Keratinocyte (primary cell): ENCODE measurements around the gene KIDINS220. TPM values are rescaled to one million over a fixed set of nuclear protein-coding genes. Genes with fewer than 3 reads are reported as not detected.

Experiments used
- DNase-seq: peaks from one replicate; pipeline ENCODE4 v3.0.0-alpha.2; 2011; ENCODE audit warnings: low read depth, missing footprints, low spot score
- FAIRE-seq: peaks from 2 replicates; lab custom pipeline; 2011; peaks lifted over from hg19 to GRCh38; lab: Jason Lieb, UNC
- H2AFZ ChIP-seq: 2 replicates; pipeline ENCODE4 v1.6.0; 2012; ENCODE audit warnings: low read length, control low read depth, inconsistent platforms; ENCODE audit not compliant: control insufficient read depth
- H3K27ac ChIP-seq: 2 replicates; pipeline ENCODE4 v1.5.1; 2011; ENCODE audit warnings: low read length; ENCODE audit not compliant: control insufficient read depth, insufficient read depth
- H3K27me3 ChIP-seq: 3 replicates; pipeline ENCODE4 v1.6.0; 2011; ENCODE audit warnings: low read length; ENCODE audit not compliant: control insufficient read depth, insufficient read depth; ENCODE audit errors: extremely low read depth
- H3K36me3 ChIP-seq, 2 experiments: 2 replicates in 1 of 2; 3 replicates in 1 of 2; pipeline ENCODE4 v1.5.1; 2011; ENCODE audit warnings: low read length in 2 of 2, mild to moderate bottlenecking in 1 of 2; ENCODE audit not compliant: control insufficient read depth in 2 of 2, insufficient read depth in 2 of 2; ENCODE audit errors: extremely low read depth in 1 of 2
- H3K4me1 ChIP-seq: 3 replicates; pipeline ENCODE4 v1.5.1; 2011; ENCODE audit warnings: low read length; ENCODE audit not compliant: control insufficient read depth, insufficient read depth; ENCODE audit errors: extremely low read depth
- H3K4me2 ChIP-seq: 3 replicates; pipeline ENCODE4 v1.6.0; 2011; ENCODE audit warnings: low read depth, low read length; ENCODE audit not compliant: control insufficient read depth, insufficient read depth; ENCODE audit errors: extremely low read depth
- H3K4me3 ChIP-seq, 3 experiments: fragments of 200-600 bp in 1 of 3; sonication (generic) in 1 of 3; 2 replicates in 2 of 3; 3 replicates in 1 of 3; pipeline ENCODE4 v1.5.1; 2011 to 2016; ENCODE audit warnings: low read length in 3 of 3, mild to moderate bottlenecking in 3 of 3, control low read depth in 2 of 3, inconsistent platforms in 1 of 3, low read depth in 1 of 3, mixed read lengths in 1 of 3, mixed run types in 1 of 3, moderate library complexity in 1 of 3; ENCODE audit not compliant: control insufficient read depth in 2 of 3, insufficient read depth in 2 of 3; ENCODE audit errors: extremely low read depth in 1 of 3
- H3K79me2 ChIP-seq: 2 replicates; pipeline ENCODE4 v1.6.0; 2012; ENCODE audit warnings: low read length; ENCODE audit not compliant: control insufficient read depth, insufficient read depth
- H3K9ac ChIP-seq: 3 replicates; pipeline ENCODE4 v1.6.0; 2011; ENCODE audit warnings: low read length; ENCODE audit not compliant: control insufficient read depth, insufficient read depth; ENCODE audit errors: extremely low read depth
- H3K9me1 ChIP-seq: 3 replicates; pipeline ENCODE4 v1.6.0; 2011; ENCODE audit warnings: low read length; ENCODE audit not compliant: control insufficient read depth, insufficient read depth; ENCODE audit errors: extremely low read depth
- H3K9me3 ChIP-seq: 2 replicates; pipeline ENCODE4 v1.5.1; 2012; ENCODE audit warnings: low read depth, low read length; ENCODE audit not compliant: control insufficient read depth
- H4K20me1 ChIP-seq: 3 replicates; pipeline ENCODE4 v1.6.0; 2011; ENCODE audit warnings: low read length; ENCODE audit not compliant: control insufficient read depth, insufficient read depth; ENCODE audit errors: extremely low read depth
- CTCF ChIP-seq, 3 experiments: IDR thresholded peaks in 1 of 3; conservative IDR thresholded peaks in 1 of 3; optimal IDR thresholded peaks in 1 of 3; 2 replicates in 2 of 3; 3 replicates in 1 of 3; pipeline versions ENCODE3 to v1.5.1; 2011; ENCODE audit warnings: low read length in 3 of 3, mild to moderate bottlenecking in 3 of 3, moderate library complexity in 2 of 3, control low read depth in 1 of 3, inconsistent platforms in 1 of 3; ENCODE audit not compliant: insufficient read depth in 2 of 3; ENCODE audit errors: extremely low read depth in 1 of 3
- EZH2 ChIP-seq: IDR thresholded peaks from one replicate; pipeline ENCODE4 v1.6.1; 2012; ENCODE audit warnings: inconsistent platforms, mild to moderate bottlenecking, low read length, moderate library complexity
- dilution Hi-C: fragments of 300-500 bp; cut with MboI; formaldehyde crosslinking; loops from one replicate; pipeline ENCODE4 v1.7.0; 2020; ENCODE audit warnings: low sequenced_read_pairs; ENCODE audit not compliant: extremely low pct_ligation_motif_present
- polyA plus RNA-seq, 5 experiments: library from polyadenylated mRNA; depleted of rRNA in 3 of 5; stranded (reverse) in 3 of 5; stranded (forward) in 1 of 5; unstranded in 1 of 5; fragments of >200 nt; gene quantifications; 1 replicate in 1 of 5; 2 replicates in 3 of 5; 3 replicates in 1 of 5; pipeline versions ENCODE4 v1.2.1 to v1.2.3, GENCODE V29; 2011 to 2012; ENCODE audit warnings: missing spikeins in 2 of 5, low read depth in 1 of 5, low replicate concordance in 1 of 5

The KIDINS220 gene
- polyA plus RNA-seq, 1 donor (not counting 4 experiments of a cell fraction or from before 2014, with no cell fraction given), result 28.8 TPM

GRCh38 chr2:8680822-8681760 lies 156.3 kb downstream of the KIDINS220 start:
- Histone ChIP-seq H4K20me1 (no peaks in the 10 kb centered on the region), H3K4me3 (peak overlapping the region; percentile 43 to 81 (median 75)), H3K27me3 (peaks cover 34% of the 10 kb centered on the region), H3K36me3 (no peaks in the 10 kb centered on the region), H3K4me1 (peaks cover 34% of the 10 kb centered on the region), H3K4me2 (peak overlapping the region; percentile 94), H3K27ac (peak overlapping the region; percentile 17), H3K9ac (peak overlapping the region; percentile 42), H3K79me2 (no peaks in the 10 kb centered on the region), H3K9me1 (no peaks in the 10 kb centered on the region), H3K9me3 (no peaks in the 10 kb centered on the region), H2AFZ (peak overlapping the region; percentile 80)
- DNase-seq (no peak), FAIRE-seq (no peak)
- TF ChIP-seq EZH2, result no peak
- no peak for TF ChIP-seq CTCF (optimal IDR thresholded peaks at IDR 0.05 in 1 of 3, IDR thresholded peaks at IDR 0.05 in 1 of 3, conservative IDR thresholded peaks at IDR 0.05 in 1 of 3; ENCODE audit: extremely low read depth in 1 of 3, insufficient read depth in 2 of 3, low read length in 3 of 3)
- dilution Hi-C loops, result no loop called here

GRCh38 chr2:8679827-8680731 lies 157.3 kb downstream of the KIDINS220 start:
- H3K27me3 ChIP-seq, result peaks cover 41% of the 10 kb centered on the region
- H3K4me3 ChIP-seq, result peak overlapping the region in 2 of 3 experiments; percentile 29 to 59
- peak overlapping the region; percentile 19 for H3K27ac ChIP-seq
- H3K9ac ChIP-seq, result peak overlapping the region; percentile 62
- H3K9me3 ChIP-seq, result no peaks in the 10 kb centered on the region
- H3K9me1 ChIP-seq, result no peaks in the 10 kb centered on the region
- H3K4me1 ChIP-seq, result peaks cover 34% of the 10 kb centered on the region
- dilution Hi-C loops, result no loop called here
- TF ChIP-seq EZH2 (no peak), CTCF (optimal IDR thresholded peaks at IDR 0.05 in 1 of 3, IDR thresholded peaks at IDR 0.05 in 1 of 3, conservative IDR thresholded peaks at IDR 0.05 in 1 of 3; ENCODE audit: extremely low read depth in 1 of 3, insufficient read depth in 2 of 3, low read length in 3 of 3) (no peak)
- FAIRE-seq (no peak), DNase-seq (no peak)
- H3K36me3 ChIP-seq, result no peaks in the 10 kb centered on the region
- H3K79me2 ChIP-seq, result no peaks in the 10 kb centered on the region
- no peaks in the 10 kb centered on the region for H4K20me1 ChIP-seq
- H2AFZ ChIP-seq, result peak overlapping the region; percentile 63
- peak overlapping the region; percentile 94 for H3K4me2 ChIP-seq
